ENCODE results near the gene EDDM13. TPM values are rescaled to one million over a fixed set of nuclear protein-coding genes. Genes with fewer than 3 reads are reported as not detected.

Gene EDDM13
- total RNA-seq, 4 donors from 2014 or later, result not detected

- ATAC-seq (ENCODE audit: low FRiP score) (no peak), DNase-seq (ENCODE audit: low spot score) (no peak)
- TF ChIP-seq CTCF (IDR thresholded peaks at IDR 0.05), result no peak
These were observed 1.4 kb upstream of the EDDM13 start for GRCh38 chr19:56271151-56271550.

DNA sequence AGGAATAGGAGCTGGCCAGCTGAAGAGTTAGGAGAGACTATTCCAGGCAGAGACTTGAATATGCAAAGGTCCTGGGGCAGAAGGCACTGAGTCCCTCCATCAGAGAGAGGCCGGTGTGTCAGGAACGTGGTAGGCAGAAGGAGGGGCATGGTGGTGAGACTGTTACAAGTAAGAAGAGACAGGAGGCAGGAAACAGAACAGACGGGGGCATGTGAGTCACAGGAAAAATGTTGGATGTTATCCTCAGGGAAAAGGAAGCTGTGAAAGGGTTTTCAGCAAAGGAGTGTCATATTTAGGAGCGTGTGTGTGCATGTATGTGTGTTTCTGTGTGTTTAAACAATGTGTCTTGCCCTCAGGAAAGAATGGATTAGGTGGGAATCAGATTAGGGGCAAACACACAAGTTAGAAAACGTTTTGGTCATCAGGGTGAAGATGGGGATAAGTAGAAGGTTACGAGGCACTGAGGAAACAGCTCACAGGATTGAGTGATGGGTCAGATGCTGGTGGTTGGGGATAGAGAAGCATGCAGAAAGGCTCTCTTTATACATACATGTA, 1.1 kb downstream of the EDDM13 start:
- ATAC-seq (ENCODE audit: low FRiP score), result no peak
- no peak for DNase-seq (ENCODE audit: low spot score)
- TF ChIP-seq CTCF (IDR thresholded peaks at IDR 0.05), result no peak

GRCh38 chr19:56282809-56283208, 10.3 kb downstream of the EDDM13 start:
- TF ChIP-seq CTCF (IDR thresholded peaks at IDR 0.05), result no peak
- ATAC-seq (ENCODE audit: low FRiP score), result no peak
- DNase-seq (ENCODE audit: low spot score), result no peak

- ATAC-seq (ENCODE audit: low FRiP score) (no peak), DNase-seq (ENCODE audit: low spot score) (no peak)
- no peak for TF ChIP-seq CTCF (IDR thresholded peaks at IDR 0.05)
These were observed 12.2 kb downstream of the EDDM13 start for GRCh38 chr19:56284746-56285145.

GRCh38 chr19:56290104-56290503, 17.6 kb downstream of the EDDM13 start:
- DNase-seq (ENCODE audit: low spot score) (no peak), ATAC-seq (ENCODE audit: low FRiP score) (no peak)
- TF ChIP-seq CTCF (IDR thresholded peaks at IDR 0.05), result no peak

DNA sequence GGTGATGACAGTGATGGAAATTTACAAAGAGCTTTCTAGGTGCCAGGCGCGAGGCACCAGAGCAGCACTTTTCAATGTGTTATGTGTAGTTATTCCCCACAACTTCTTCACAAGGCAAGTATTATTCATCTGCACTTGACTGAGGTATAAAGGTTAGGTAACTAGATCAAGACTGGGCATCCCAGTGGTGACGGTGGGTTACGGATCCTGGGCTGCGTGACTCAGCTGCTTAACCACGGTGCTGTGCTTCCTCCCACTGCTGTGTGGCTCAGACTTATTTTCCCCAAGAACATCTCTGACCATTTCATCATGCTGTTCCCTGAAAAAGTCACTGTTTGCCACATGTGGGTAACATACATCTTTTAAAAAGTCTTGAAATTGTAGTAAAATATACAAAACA, 19.3 kb downstream of the EDDM13 start:
- TF ChIP-seq CTCF (IDR thresholded peaks at IDR 0.05), result no peak
- DNase-seq (ENCODE audit: low spot score) (no peak), ATAC-seq (ENCODE audit: low FRiP score) (no peak)

DNA sequence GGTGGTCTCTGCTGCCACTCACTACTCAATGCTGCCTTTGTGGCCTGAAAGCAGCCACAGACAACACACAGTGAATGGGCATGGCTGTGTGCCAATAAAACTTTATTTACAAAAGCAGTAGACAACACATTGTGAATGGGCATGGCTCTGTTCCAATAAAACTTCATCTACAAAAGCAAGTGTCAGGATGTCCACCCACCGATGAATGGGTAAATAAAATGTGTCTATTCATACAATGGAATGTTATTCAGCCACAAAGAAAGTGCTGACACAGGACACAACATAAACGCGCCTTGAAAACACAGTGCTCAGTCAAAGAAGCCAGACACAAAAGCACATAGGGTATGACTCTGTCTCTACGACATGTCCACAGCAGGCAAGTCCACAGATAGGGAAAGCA, 22.0 kb downstream of the EDDM13 start:
- ATAC-seq (ENCODE audit: low FRiP score), result no peak
- DNase-seq (ENCODE audit: low spot score), result no peak

More for the DNA sequence above, 22.0 kb downstream of the EDDM13 start:
- TF ChIP-seq CTCF (IDR thresholded peaks at IDR 0.05), result no peak

Measured in omental fat pad (tissue), 4 donors.